GDM1 (cell line): Measurements from ENCODE around the gene OSM.
"Not testable (repeated sequence)": the region's sequence is repeated elsewhere in the genome, so short reads cannot be mapped to it uniquely, and the experiment has no call there.

Source experiments
- DNase-seq: peaks from one replicate; lab custom pipeline; 2025; lab: John Stamatoyannopoulos, UW

The OSM gene

GRCh38 chr22:30244066-30244465 lies 22.6 kb downstream of the OSM start:
- no peak for DNase-seq

DNA sequence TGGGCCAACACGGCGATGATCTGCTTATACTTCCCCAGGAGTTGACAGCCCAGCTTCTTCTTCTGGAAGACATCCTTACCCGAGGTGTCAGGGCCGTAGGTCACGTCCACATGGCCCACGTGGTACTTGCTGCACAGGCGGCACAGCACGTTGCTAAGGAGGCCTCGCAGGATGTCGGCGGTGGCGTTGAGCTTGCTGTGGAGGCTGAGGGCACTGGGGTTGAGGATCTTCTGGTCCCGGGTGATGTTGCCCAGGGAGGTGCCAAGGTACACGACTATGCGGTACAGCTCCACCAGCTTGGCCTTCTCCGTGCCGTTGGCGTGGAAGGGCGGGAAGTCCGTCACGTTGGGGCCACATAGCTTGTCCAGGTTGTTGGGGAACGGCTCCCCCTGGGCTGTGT lies 23.0 kb downstream of the OSM start:
- no peak for DNase-seq

GRCh38 chr22:30241576-30242371 lies 24.9 kb downstream of the OSM start:
- DNase-seq: no peak

GRCh38 chr22:30240541-30241417 lies 25.9 kb downstream of the OSM start:
- no peak for DNase-seq

GRCh38 chr22:30239488-30240405 lies 26.9 kb downstream of the OSM start:
- no peak for DNase-seq

- DNase-seq: no peak
Observed at GRCh38 chr22:30238661-30239487, 27.8 kb downstream of the OSM start.

DNA sequence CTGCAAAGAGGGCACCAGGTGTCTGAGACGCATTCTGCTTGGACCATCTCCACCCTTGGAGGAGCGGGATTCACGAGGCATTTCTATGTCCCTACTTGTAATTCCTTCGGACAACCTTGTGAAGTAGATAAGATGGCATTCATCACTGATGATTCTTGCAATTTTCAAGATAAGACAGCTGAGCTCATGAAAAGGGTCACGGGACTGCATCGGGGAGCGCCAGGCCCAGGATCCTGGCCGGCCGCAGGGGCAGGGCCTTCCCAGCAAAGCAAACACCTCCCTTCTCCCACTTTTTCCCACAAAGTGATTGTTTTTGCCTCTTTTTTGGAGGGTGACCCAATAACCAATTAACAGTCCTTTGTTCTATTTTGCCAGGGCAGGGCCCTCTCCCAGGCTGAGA lies 28.5 kb downstream of the OSM start:
- no peak for DNase-seq

DNA sequence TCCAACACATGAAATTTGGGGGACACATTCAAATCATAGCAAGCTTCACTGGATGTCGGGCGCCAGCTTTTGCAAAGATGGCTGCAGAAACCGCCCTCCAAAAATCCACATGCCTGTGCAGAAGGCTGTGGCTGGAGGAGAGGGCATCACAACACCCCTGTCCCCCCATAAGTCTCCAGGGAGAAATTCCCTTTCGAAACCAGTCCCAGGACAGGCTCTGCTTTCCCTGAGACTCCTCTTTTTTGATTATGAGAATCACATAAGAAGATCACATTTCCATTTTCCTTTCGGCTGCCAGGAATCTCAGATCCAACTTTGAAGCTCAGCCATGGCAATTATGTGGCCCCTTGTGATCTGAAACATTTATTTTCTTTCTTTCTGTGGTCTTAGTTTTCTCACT lies 29.8 kb downstream of the OSM start:
- no peak for DNase-seq

- no peak for DNase-seq
Observed at GRCh38 chr22:30235687-30236170, 30.9 kb downstream of the OSM start.

GRCh38 chr22:30234786-30235470 lies 31.7 kb downstream of the OSM start:
- no peak for DNase-seq

GRCh38 chr22:30234325-30234724 lies 32.3 kb downstream of the OSM start:
- not testable (repeated sequence) for DNase-seq

DNA sequence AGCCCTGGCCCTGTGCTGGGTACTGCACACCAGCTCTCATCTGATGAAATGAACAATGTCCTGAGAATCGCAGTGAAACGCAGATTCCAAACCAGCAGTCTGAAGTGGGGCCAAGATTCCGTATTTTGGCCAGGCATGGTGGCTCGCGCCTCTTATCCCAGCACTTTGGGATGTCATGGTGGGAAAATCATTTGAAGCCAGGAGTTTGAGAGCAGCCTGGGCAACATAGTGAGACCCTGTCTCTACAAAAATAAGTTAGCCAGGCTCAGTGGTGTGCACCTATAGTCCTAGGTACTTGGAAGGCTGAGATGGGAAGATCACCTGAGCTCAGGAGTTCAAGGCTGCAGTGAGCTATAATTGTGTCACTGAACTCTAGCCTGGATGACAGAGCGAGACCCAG lies 33.1 kb downstream of the OSM start:
- no peak for DNase-seq

- no peak for DNase-seq
Observed at GRCh38 chr22:30232716-30233218, 33.9 kb downstream of the OSM start.

DNA sequence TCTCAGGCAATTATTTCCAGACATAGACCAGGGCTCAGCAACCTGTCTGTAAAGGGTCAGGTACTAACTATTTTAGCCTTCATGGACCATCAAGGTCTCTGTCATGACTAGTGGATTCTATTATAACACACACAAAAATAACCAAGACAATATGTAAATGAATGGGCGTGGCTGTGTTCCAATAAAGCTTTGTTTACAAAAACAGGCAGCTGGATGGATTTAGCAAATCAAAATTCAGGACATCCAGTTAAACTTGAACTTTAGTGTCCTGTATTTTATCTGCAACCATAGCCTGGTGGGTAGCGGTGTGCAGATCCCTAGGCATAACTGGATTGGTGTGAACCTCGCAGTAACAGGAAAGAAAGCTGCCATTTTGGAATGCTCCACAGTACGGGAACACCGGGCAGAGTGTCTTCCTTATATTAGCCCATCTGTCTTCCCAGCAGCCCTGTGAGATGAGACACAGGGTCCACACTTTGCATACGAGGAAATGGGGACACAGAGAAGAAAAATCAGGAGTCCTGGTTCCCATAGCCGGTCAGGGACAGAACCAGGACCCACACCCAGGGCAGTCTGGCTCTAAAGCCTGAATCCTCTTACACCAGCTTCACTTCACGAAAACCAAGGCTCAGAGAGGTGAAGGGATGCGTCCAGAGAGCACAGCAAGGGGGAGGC lies 35.7 kb downstream of the OSM start:
- DNase-seq: no peak

- DNase-seq: no peak
Observed at GRCh38 chr22:30230330-30230729, 36.3 kb downstream of the OSM start.

- no peak for DNase-seq
Observed at GRCh38 chr22:30228509-30229359, 37.9 kb downstream of the OSM start.

GRCh38 chr22:30227438-30228228 lies 39.0 kb downstream of the OSM start:
- no peak for DNase-seq
